ENCODE measurements around the gene GPX4.
A peak's percentile ranks its signal among the peaks of the same experiment; 100 is the strongest.

- TF ChIP-seq CTCF (IDR thresholded peaks at IDR 0.05 in 8 of 11, conservative IDR thresholded peaks at IDR 0.05 in 3 of 11) = no peak
- peak in 1 of 3 donors; percentile 12 for TF ChIP-seq POLR2AphosphoS5 (IDR thresholded peaks at IDR 0.05)
- TF ChIP-seq POLR2A (IDR thresholded peaks at IDR 0.05) = no peak
Measured at GRCh38 chr19:1153891-1154730, 50.3 kb downstream of the GPX4 start.

All from spleen (tissue), 7 donors.